ENCODE measurements around the gene SUN3.
"Not testable (repeated sequence)": the region's sequence is repeated elsewhere in the genome, so short reads cannot be mapped to it uniquely, and the experiment has no call there.

- not testable (repeated sequence) for TF ChIP-seq POLR2A (IDR thresholded peaks at IDR 0.05; ENCODE audit: extremely low read depth, insufficient read length); CTCF (IDR thresholded peaks at IDR 0.05; ENCODE audit: low read depth, low read length)
Observed at GRCh38 chr7:47989607-47990400, 39.1 kb downstream of the SUN3 start.

Data from NB4 (cell line).